Right atrium auricular region (tissue), 2 donors: ENCODE data around the gene ORAI2. TPM values are rescaled to one million over a fixed set of nuclear protein-coding genes. Genes with fewer than 3 reads are reported as not detected.

ENCODE experiments used
- DNase-seq: peaks from one replicate; pipeline ENCODE4 v3.0.0-alpha.2; 2019; ENCODE audit warnings: low spot score
- H3K27ac ChIP-seq, 2 donors: fragments of 200-600 bp; sonication (generic); 1 replicate in 1 of 2; 2 replicates in 1 of 2; pipeline ENCODE4 v1.5.1; 2016 to 2019
- H3K27me3 ChIP-seq, 2 donors: fragments of 200-600 bp; sonication (generic); one replicate each; pipeline versions ENCODE4 v1.5.1 to v1.6.0; 2017 to 2019
- H3K36me3 ChIP-seq: fragments of 200-600 bp; sonication (generic); one replicate; pipeline ENCODE4 v1.5.1; 2016
- H3K4me1 ChIP-seq, 2 donors: fragments of 200-600 bp; sonication (generic); one replicate each; pipeline versions ENCODE4 v1.5.1 to v1.6.0; 2017 to 2019
- H3K4me3 ChIP-seq, 2 donors: fragments of 200-600 bp; sonication (generic); 1 replicate in 1 of 2; 2 replicates in 1 of 2; pipeline ENCODE4 v1.5.1; 2017 to 2019; ENCODE audit warnings: mild to moderate bottlenecking in 1 of 2, moderate library complexity in 1 of 2
- H3K9me3 ChIP-seq, 2 donors: fragments of 200-600 bp; sonication (generic); one replicate each; pipeline ENCODE4 v1.5.1; 2019
- total RNA-seq, 2 donors: library from RNA; depleted of rRNA; stranded (reverse); fragments of >200 nt; gene quantifications; one replicate each; pipeline ENCODE4 v1.1.0, GENCODE V29; 2016
- TF ChIP-seq, protein P1 (sequence below), 2 donors: fragments of 200-600 bp; sonication (generic); IDR thresholded peaks; one replicate each; pipeline ENCODE4 v1.5.1; 2019; ENCODE audit warnings: antibody characterized with exemption in 2 of 2

The ORAI2 gene
- total RNA-seq, 2 donors from 2014 or later = 5.9 to 13.3 TPM

DNA sequence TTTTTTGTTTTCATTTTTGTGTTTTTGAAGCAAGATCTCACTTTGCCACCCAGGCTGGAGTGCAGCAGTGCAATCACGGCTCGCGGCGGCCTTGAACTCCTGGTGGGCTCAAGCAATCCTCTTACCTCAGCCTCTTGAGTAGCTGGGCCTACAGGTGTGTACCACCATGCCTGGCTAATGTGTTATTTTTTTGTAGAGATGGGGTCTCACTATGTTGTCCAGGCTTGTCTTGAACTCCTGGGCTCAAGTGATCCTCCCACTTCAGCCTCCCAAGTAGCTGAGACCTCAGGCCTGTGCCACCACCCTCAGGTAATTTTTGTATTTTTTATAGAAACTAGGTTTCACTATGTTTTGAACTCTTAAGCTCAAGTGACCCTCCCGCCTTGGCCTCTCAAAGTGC is 22.5 kb upstream of the ORAI2 start:
- Histone ChIP-seq H3K36me3 (peaks cover 61% of the 10 kb centered on the region), H3K4me1 (peaks cover 0 to 9% of the 10 kb centered on the region in 2 donors), H3K27me3 (no peaks in the 10 kb centered on the region), H3K27ac (no peak overlapping the region), H3K9me3 (no peaks in the 10 kb centered on the region), H3K4me3 (no peak overlapping the region)
- TF ChIP-seq, protein P1, sequence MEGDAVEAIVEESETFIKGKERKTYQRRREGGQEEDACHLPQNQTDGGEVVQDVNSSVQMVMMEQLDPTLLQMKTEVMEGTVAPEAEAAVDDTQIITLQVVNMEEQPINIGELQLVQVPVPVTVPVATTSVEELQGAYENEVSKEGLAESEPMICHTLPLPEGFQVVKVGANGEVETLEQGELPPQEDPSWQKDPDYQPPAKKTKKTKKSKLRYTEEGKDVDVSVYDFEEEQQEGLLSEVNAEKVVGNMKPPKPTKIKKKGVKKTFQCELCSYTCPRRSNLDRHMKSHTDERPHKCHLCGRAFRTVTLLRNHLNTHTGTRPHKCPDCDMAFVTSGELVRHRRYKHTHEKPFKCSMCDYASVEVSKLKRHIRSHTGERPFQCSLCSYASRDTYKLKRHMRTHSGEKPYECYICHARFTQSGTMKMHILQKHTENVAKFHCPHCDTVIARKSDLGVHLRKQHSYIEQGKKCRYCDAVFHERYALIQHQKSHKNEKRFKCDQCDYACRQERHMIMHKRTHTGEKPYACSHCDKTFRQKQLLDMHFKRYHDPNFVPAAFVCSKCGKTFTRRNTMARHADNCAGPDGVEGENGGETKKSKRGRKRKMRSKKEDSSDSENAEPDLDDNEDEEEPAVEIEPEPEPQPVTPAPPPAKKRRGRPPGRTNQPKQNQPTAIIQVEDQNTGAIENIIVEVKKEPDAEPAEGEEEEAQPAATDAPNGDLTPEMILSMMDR (IDR thresholded peaks at IDR 0.05) = no peak
- no peak for DNase-seq

DNA sequence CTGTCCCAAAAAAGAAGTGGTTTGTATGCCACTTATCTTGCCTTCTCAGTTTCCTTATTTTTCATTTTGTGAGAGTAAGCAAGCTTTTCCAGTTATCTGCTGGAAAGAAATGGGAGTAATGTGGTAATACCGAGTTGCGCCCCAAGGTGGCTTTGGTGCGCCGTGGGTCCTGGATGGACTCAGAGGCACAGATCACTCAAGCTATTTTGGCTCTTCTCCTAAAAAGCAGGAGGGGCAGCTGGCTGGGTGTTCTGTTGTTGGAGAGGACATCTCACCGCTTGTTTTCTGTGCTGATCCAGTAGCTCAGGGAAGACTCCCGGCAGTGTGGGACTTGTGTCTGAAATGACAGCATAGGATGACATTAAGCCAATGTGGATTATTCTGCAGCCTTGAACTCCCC is 20.8 kb upstream of the ORAI2 start:
- no peak for DNase-seq
- Histone ChIP-seq H3K4me1 (peaks cover 0 to 9% of the 10 kb centered on the region in 2 donors), H3K27me3 (no peaks in the 10 kb centered on the region), H3K9me3 (no peaks in the 10 kb centered on the region), H3K4me3 (no peak overlapping the region), H3K27ac (no peak overlapping the region), H3K36me3 (peaks cover 48% of the 10 kb centered on the region)
- TF ChIP-seq, protein P1 (IDR thresholded peaks at IDR 0.05) = peak; percentile 25 to 61

DNA sequence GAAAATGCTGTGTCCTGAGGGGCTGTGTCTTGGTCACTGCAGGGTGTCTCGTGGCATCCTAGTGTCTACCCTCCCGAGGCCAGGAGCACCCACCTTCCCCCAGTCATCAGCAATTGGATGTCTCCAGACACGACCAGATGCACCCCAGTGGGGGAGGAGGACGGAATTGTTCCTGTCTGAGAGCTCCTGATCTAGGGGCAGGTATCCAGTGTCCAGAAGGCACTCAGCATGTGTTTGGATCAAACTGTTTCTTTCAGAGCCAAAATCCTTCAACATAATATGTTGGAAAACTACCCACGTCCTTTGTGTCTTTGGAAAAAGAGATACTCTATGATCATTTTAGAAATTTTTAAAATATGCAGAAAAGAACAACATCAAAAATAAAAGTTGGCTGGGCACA is 20.3 kb upstream of the ORAI2 start:
- TF ChIP-seq, protein P1 (IDR thresholded peaks at IDR 0.05) = no peak
- Histone ChIP-seq H3K27me3 (no peaks in the 10 kb centered on the region), H3K4me1 (peaks cover 0 to 9% of the 10 kb centered on the region in 2 donors), H3K9me3 (no peaks in the 10 kb centered on the region), H3K36me3 (peaks cover 43% of the 10 kb centered on the region), H3K4me3 (no peak overlapping the region), H3K27ac (no peak overlapping the region)
- DNase-seq = no peak

DNA sequence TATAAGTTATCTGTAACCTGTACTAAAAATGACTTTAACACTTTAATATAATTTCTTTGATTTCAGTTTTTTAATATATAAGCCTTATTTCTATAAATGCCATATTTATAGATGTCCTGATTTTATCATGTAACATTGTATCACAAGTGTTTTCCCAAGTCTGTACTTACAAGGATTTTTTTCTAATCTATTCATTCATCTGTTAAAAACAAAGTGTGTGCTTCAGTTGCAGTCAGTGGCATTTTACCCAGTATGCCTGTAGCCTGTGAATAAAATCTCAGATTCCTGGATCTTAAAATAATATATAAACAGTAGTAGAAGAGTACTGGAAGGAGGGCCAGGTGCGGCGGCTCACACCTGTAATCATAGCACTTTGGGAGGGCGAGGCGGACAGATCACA is 19.8 kb upstream of the ORAI2 start:
- Histone ChIP-seq H3K36me3 (peaks cover 43% of the 10 kb centered on the region), H3K27me3 (no peaks in the 10 kb centered on the region), H3K27ac (no peak overlapping the region), H3K9me3 (no peaks in the 10 kb centered on the region), H3K4me3 (no peak overlapping the region), H3K4me1 (peaks cover 0 to 9% of the 10 kb centered on the region in 2 donors)
- TF ChIP-seq, protein P1 (IDR thresholded peaks at IDR 0.05) = no peak
- no peak for DNase-seq

DNA sequence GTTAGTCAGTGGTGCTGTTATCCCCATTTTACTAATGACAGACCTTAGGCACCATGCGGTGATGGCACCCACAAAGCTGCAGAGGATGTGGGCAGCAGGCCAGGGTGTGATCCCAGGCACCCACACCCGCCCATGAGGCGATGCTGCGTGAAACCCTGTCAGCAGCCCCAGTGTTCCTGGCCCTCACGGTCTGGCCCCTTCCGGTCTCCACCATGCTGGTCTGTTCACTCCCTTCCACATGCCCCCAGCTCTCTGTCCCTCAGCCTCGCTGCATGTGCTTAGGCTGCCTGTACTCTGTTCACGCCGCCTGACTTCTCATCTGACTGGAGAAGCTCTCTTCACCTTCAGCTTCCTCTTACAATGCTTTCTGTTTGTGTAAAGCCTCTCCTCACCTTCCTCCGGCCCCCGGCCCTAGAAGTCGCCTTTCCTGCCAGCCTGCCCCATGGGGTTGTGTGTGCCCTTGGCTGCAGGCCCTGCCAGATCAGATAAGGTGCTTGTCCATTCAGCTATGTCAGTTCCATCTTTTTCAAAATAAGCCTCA is 17.6 kb upstream of the ORAI2 start:
- Histone ChIP-seq H3K36me3 (peaks cover 36% of the 10 kb centered on the region), H3K27me3 (no peaks in the 10 kb centered on the region), H3K4me1 (peaks cover 0 to 9% of the 10 kb centered on the region in 2 donors), H3K27ac (no peak overlapping the region), H3K4me3 (no peak overlapping the region), H3K9me3 (no peaks in the 10 kb centered on the region)
- TF ChIP-seq, protein P1 (IDR thresholded peaks at IDR 0.05) = no peak
- no peak for DNase-seq

DNA sequence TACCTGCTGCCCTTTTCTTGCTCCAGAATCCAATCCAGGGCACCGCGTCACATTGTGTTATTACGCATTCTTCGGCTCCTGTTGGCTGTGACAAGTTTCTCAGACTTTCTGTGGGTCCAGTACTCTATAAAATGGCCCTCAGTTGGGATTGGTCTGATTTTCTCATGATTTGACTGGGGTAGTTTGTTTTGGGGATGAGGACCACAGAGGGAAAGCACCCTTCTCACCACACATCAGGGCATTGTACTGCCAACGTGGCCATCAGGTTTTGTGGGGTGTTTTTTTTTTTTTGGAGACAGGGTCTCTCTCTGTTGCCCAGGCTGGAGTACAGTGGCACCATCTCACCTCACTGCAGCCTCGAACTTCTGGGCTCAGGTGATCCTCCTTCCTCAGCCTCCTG is 17.0 kb upstream of the ORAI2 start:
- TF ChIP-seq, protein P1 (IDR thresholded peaks at IDR 0.05) = no peak
- DNase-seq = no peak
- H3K36me3 ChIP-seq = peaks cover 36% of the 10 kb centered on the region

More for the DNA sequence above, 17.0 kb upstream of the ORAI2 start:
- Histone ChIP-seq H3K9me3 (no peaks in the 10 kb centered on the region), H3K4me3 (no peak overlapping the region), H3K27me3 (no peaks in the 10 kb centered on the region), H3K4me1 (peaks cover 0 to 9% of the 10 kb centered on the region in 2 donors), H3K27ac (no peak overlapping the region)
